ENCODE results near the gene PRDM16. TPM values are rescaled to one million over a fixed set of nuclear protein-coding genes. Genes with fewer than 3 reads are reported as not detected.

The PRDM16 gene
- total RNA-seq, 4 donors from 2014 or later, result 5.4 to 13.2 (median 7.7) TPM

DNA sequence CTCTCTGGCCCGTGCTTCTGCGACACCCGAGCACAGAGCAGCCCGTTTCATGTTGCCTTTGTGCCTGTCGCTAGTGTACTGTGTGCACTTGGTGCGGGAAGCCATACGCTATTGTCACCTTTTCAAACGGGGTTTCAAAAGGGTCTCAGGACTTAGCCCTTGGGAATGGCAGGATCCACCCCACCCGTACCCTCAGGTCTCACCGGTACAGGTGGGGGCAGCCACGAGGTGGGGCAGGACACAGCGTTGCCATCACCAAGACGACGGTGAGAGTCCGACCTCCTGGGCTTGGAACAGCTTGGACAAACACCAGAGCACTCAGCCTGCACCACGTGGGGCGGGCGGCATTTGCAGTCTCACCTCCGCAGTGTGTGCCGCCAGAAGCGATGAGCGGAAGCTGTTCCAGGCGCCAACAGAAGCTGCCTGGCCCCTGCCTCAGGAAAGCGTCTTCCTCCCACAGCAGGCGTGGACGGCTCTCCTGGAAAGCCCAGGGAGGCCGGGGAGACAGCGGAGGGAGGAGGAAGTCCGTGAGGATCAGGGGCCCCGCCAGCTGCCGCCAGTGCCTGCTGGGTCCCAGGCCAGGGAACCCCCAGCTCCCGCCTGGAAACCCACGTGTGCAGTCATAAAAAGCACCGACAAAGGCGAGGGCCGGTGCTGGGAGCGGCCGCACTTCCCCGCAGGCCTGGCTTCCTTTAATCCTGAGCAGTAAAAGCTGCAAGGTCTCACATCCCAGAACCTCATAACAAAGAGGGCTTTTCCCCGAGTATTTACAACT lies 254.2 kb downstream of the PRDM16 start:
- Histone ChIP-seq H3K9me3 (no peaks in the 10 kb centered on the region), H3K4me1 (peaks cover 0 to 39% (median 2%) of the 10 kb centered on the region in 4 donors), H3K27ac (peak overlapping the region in 2 of 4 donors; percentile 42 to 66), H3K36me3 (no peaks in the 10 kb centered on the region), H3K27me3 (no peaks in the 10 kb centered on the region), H3K4me3 (no peak overlapping the region)
- TF ChIP-seq, protein P1, sequence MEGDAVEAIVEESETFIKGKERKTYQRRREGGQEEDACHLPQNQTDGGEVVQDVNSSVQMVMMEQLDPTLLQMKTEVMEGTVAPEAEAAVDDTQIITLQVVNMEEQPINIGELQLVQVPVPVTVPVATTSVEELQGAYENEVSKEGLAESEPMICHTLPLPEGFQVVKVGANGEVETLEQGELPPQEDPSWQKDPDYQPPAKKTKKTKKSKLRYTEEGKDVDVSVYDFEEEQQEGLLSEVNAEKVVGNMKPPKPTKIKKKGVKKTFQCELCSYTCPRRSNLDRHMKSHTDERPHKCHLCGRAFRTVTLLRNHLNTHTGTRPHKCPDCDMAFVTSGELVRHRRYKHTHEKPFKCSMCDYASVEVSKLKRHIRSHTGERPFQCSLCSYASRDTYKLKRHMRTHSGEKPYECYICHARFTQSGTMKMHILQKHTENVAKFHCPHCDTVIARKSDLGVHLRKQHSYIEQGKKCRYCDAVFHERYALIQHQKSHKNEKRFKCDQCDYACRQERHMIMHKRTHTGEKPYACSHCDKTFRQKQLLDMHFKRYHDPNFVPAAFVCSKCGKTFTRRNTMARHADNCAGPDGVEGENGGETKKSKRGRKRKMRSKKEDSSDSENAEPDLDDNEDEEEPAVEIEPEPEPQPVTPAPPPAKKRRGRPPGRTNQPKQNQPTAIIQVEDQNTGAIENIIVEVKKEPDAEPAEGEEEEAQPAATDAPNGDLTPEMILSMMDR (IDR thresholded peaks at IDR 0.05), result no peak
- TF ChIP-seq POLR2A (IDR thresholded peaks at IDR 0.05), result no peak
- DNase-seq, result peak in 2 of 3 donors; percentile 63 to 81

GRCh38 chr1:3323796-3324703 lies 255.0 kb downstream of the PRDM16 start:
- H3K4me3 ChIP-seq, result no peak overlapping the region
- H3K27me3 ChIP-seq, result no peaks in the 10 kb centered on the region
- H3K36me3 ChIP-seq, result no peaks in the 10 kb centered on the region
- TF ChIP-seq, protein P1 (IDR thresholded peaks at IDR 0.05), result no peak
- TF ChIP-seq POLR2A (IDR thresholded peaks at IDR 0.05), result no peak
- no peaks in the 10 kb centered on the region for H3K9me3 ChIP-seq
- no peak for DNase-seq
- H3K27ac ChIP-seq, result peak overlapping the region in 1 of 4 donors; percentile 66
- H3K4me1 ChIP-seq, result peaks cover 0 to 39% (median 2%) of the 10 kb centered on the region in 4 donors

- DNase-seq, result no peak
- TF ChIP-seq POLR2A (IDR thresholded peaks at IDR 0.05), result no peak
- TF ChIP-seq, protein P1 (IDR thresholded peaks at IDR 0.05), result no peak
- peaks cover 0 to 39% (median 2%) of the 10 kb centered on the region in 4 donors for H3K4me1 ChIP-seq
- no peaks in the 10 kb centered on the region for H3K9me3 ChIP-seq
- H3K36me3 ChIP-seq, result no peaks in the 10 kb centered on the region
- H3K27ac ChIP-seq, result no peak overlapping the region
- H3K4me3 ChIP-seq, result no peak overlapping the region
- H3K27me3 ChIP-seq, result no peaks in the 10 kb centered on the region
These were observed 255.9 kb downstream of the PRDM16 start for GRCh38 chr1:3324704-3325535.

DNA sequence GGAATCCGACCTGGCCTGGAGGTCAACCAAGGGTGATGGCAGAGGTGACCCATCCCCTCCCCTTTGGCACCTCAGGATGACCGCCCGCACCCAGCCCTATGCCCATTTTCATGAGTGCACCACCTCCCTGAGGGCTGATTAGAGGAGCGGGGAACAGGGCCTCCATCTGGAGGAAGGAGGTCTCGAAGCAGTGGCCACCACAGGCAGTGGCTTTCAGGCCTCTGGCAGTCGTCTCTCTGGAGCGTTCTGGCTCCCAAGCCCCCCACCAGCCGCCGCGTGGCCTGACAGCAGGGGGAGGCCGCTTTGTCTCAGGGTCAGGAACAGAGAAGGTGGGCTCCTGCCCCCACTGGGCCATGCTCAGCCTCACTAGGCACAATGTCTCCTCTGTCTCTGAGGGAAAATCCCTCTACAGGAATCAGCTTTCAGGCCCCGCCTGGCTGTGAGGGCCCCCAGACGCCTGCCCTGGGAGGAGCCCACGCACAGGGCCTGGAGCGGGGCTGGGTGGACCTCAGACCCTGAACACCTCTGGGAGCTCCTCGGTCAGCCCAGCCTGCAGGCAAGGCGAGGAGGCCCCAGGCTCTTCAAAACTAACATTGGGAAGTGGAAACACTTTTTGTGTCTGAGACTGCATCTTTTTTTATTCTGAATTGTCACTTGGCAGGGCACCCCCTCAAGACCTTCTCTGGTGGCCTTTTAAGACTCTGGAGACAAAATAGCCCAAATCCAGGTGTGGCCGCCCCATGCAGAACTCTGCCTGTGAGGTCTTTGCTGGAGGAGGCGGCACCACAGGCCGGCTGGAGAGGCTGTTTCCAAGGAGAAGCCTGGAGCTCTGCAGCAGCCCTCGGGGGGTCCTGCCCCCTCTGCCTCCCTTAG lies 257.7 kb downstream of the PRDM16 start:
- TF ChIP-seq, protein P1 (IDR thresholded peaks at IDR 0.05), result no peak
- TF ChIP-seq POLR2A (IDR thresholded peaks at IDR 0.05), result no peak
- peaks cover 0 to 22% (median 2%) of the 10 kb centered on the region in 4 donors for H3K4me1 ChIP-seq
- no peak for DNase-seq

More for the DNA sequence above, 257.7 kb downstream of the PRDM16 start:
- Histone ChIP-seq H3K9me3 (no peaks in the 10 kb centered on the region), H3K27ac (no peak overlapping the region), H3K27me3 (no peaks in the 10 kb centered on the region), H3K4me3 (no peak overlapping the region), H3K36me3 (no peaks in the 10 kb centered on the region)
